ENCODE data around the gene KRT32. TPM values are rescaled to one million over a fixed set of nuclear protein-coding genes. Genes with fewer than 3 reads are reported as not detected.

The KRT32 gene
- total RNA-seq, 1 experiment from 2014 or later: 0.42 TPM

GRCh38 chr17:41480581-41480980, 13.4 kb upstream of the KRT32 start:
- DNase-seq (ENCODE audit: low read depth, low spot score) (no peak), ATAC-seq (no peak)
- intact Hi-C loops (cut with micrococcal nuclease): no loop called here
- H3K9me3 ChIP-seq (ENCODE audit: control insufficient read depth in 1 of 2, insufficient read depth in 1 of 2, low read depth in 1 of 2, low read length in 2 of 2): no peaks in the 10 kb centered on the region
- H3K4me2 ChIP-seq (ENCODE audit: low read length): no peak overlapping the region
- TF ChIP-seq FOSL1 (IDR thresholded peaks at IDR 0.05; ENCODE audit: low read depth) (no peak), SRF (IDR thresholded peaks at IDR 0.05; ENCODE audit: low read depth) (no peak), TCF7L2 (IDR thresholded peaks at IDR 0.05; ENCODE audit: borderline replicate concordance, extremely low read depth, insufficient read depth, insufficient read length) (no peak)
- H3K9ac ChIP-seq (ENCODE audit: low read length): no peak overlapping the region
- BruUV-seq (replicated peaks): no TSS peak
- H3K79me2 ChIP-seq (ENCODE audit: insufficient read depth, low read length): no peaks in the 10 kb centered on the region
- no peak overlapping the region for H3K27ac ChIP-seq (ENCODE audit: low read depth, low read length)
- CTCF ChIA-PET: interaction anchor here (1.1 kb wide), 1 partner anchor 15 kb away, joined by 3 read pairs; no protein-coding TSS in a partner anchor
- no peak overlapping the region for H3K4me3 ChIP-seq (replicated peaks in 1 of 2; ENCODE audit: low read depth in 1 of 2, low read length in 2 of 2)
- H3K4me1 ChIP-seq (ENCODE audit: control insufficient read depth in 1 of 2, insufficient read depth in 2 of 2, low read length in 2 of 2): no peaks in the 10 kb centered on the region; a peak in 1 of 4 replicates
- H3K36me3 ChIP-seq (ENCODE audit: control insufficient read depth in 1 of 2, insufficient read depth in 2 of 2, low read length in 2 of 2): no peaks in the 10 kb centered on the region
- no peak overlapping the region for H2AFZ ChIP-seq (ENCODE audit: low read depth, low read length, poor library complexity, severe bottlenecking)
- POLR2A ChIA-PET: no interaction called here
- RAD21 ChIA-PET (ENCODE audit: low non-redundant PET in 1 of 2, low total read pairs in 2 of 2, uncharacterized antibody in 2 of 2, unreplicated experiment in 2 of 2): no interaction called here
- no peaks in the 10 kb centered on the region for H4K20me1 ChIP-seq (ENCODE audit: insufficient read depth)
- H3K27me3 ChIP-seq (ENCODE audit: insufficient read depth, low read length): no peaks in the 10 kb centered on the region
- H3K9me2 ChIP-seq (ENCODE audit: insufficient read depth): no peaks in the 10 kb centered on the region

DNA sequence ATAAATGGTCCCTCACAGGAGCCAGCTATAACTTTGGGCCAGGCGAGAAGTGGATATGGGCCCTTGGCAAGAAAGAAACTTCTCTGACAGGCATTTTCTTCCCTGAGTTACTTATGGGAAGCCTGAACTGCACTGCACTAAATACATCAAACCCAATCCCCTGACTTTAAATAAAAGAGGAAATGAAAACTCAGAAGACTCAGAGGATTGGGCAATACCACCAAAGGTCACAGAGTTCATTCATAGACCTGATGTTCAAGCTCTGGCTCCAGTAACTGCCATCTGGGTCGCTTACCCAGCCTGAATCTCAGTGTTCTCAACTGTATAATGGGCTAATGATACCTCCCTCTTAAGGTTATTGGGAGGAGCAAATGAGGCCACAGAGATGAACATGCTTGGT, 12.9 kb upstream of the KRT32 start:
- TF ChIP-seq ZFX (IDR thresholded peaks at IDR 0.05) (no peak), EZH2 (IDR thresholded peaks at IDR 0.05) (no peak), YY1 (IDR thresholded peaks at IDR 0.05; ENCODE audit: extremely low read depth, insufficient replicate concordance, low read depth, low read length) (no peak), JUND (IDR thresholded peaks at IDR 0.05) (no peak), CTCF (IDR thresholded peaks at IDR 0.05 in 2 of 3, conservative IDR thresholded peaks at IDR 0.05 in 1 of 3; ENCODE audit: borderline replicate concordance in 1 of 3, insufficient read depth in 1 of 3, low read depth in 2 of 3, low read length in 2 of 3) (no peak)
- TF ChIP-seq, protein P1, sequence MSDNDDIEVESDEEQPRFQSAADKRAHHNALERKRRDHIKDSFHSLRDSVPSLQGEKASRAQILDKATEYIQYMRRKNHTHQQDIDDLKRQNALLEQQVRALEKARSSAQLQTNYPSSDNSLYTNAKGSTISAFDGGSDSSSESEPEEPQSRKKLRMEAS (IDR thresholded peaks at IDR 0.05): no peak
- DNase-seq (ENCODE audit: low read depth, low spot score): no peak
- Histone ChIP-seq H3K36me3 (ENCODE audit: control insufficient read depth in 1 of 2, insufficient read depth in 2 of 2, low read length in 2 of 2) (no peaks in the 10 kb centered on the region), H3K27me3 (ENCODE audit: insufficient read depth, low read length) (no peaks in the 10 kb centered on the region), H3K4me1 (ENCODE audit: control insufficient read depth in 1 of 2, insufficient read depth in 2 of 2, low read length in 2 of 2) (no peaks in the 10 kb centered on the region; a peak in 1 of 4 replicates), H3K27ac (ENCODE audit: low read depth, low read length) (no peak overlapping the region), H4K20me1 (ENCODE audit: insufficient read depth) (no peaks in the 10 kb centered on the region), H3K4me2 (ENCODE audit: low read length) (no peak overlapping the region), H3K9me3 (ENCODE audit: control insufficient read depth in 1 of 2, insufficient read depth in 1 of 2, low read depth in 1 of 2, low read length in 2 of 2) (no peaks in the 10 kb centered on the region), H3K4me3 (replicated peaks in 1 of 2; ENCODE audit: low read depth in 1 of 2, low read length in 2 of 2) (no peak overlapping the region), H3K79me2 (ENCODE audit: insufficient read depth, low read length) (no peaks in the 10 kb centered on the region), H3K9me2 (ENCODE audit: insufficient read depth) (no peaks in the 10 kb centered on the region), H3K9ac (ENCODE audit: low read length) (no peak overlapping the region), H2AFZ (ENCODE audit: low read depth, low read length, poor library complexity, severe bottlenecking) (no peak overlapping the region)
- ChIA-PET POLR2A (no interaction called here), RAD21 (ENCODE audit: low non-redundant PET in 1 of 2, low total read pairs in 2 of 2, uncharacterized antibody in 2 of 2, unreplicated experiment in 2 of 2) (no interaction called here), CTCF (interaction anchor here (1.1 kb wide), 1 partner anchor 15 kb away, joined by 3 read pairs; no protein-coding TSS in a partner anchor)
- intact Hi-C loops (cut with micrococcal nuclease): no loop called here
- no TSS peak for BruUV-seq (replicated peaks)
- no peak for ATAC-seq
